ENCODE data around the gene CTDSPL. TPM values are rescaled to one million over a fixed set of nuclear protein-coding genes. Genes with fewer than 3 reads are reported as not detected.
"Not testable (repeated sequence)": the region's sequence is repeated elsewhere in the genome, so short reads cannot be mapped to it uniquely, and the experiment has no call there.

CTDSPL gene
- total and polyA plus RNA-seq, 5 experiments from 2014 or later = 0.26 to 0.99 (median 0.45) TPM

DNA sequence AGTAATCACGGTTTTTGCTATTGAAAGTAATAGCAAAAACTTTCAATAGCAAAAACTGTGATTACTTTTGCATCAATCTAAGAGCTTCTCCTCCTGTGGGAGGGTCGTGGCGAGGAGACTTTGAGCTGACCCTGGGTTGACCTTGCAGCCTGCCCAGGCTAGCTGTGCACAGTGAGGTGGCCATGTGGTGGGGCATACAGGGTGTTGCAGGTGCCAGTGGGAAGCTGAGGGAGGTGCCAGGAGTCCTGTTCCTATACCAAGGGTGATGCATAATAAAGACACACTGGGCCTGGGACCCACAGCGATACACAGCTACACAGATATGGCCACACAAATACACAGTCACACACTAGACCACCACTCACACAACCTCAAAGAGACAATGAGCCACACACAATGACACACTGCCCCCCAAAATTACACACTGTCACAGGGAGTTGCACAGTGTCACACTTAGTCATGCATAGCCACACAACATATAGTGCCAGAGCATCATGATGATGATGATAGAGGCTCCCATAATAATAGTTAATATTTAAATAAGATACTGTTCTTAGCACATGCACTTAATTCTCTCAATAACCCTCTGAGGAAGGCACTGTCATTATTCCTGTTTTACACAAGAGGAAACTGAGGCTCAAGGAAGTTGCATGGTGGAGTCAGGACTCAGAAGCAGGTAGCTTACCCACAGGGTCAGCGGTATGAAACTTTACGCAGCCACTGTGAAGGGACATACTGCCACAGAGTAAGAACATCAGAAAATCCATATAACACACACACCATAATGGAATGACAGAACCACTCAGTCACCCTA is 161.4 kb downstream of the CTDSPL start:
- Mint-ChIP-seq H3K9me3 (no peaks in the 10 kb centered on the region), H3K4me1 (peaks cover 28 to 46% (median 42%) of the 10 kb centered on the region in 4 donors), H3K36me3 (peaks cover 0 to 11% (median 9%) of the 10 kb centered on the region in 3 donors), H3K27me3 (no peaks in the 10 kb centered on the region), H3K4me3 (peak overlapping the region; percentile 82 to 96 (median 93)), H3K27ac (peak overlapping the region; percentile 22 to 98 (median 94))
- ATAC-seq (no peak), DNase-seq (peak in 1 of 10 donors; percentile 44)
- POLR2A ChIA-PET = interaction anchor here (1.4 to 2.3 kb wide), 3 partner anchors 14 to 21 kb away, joined by 3 to 9 read pairs (median 5); no protein-coding TSS in a partner anchor

DNA sequence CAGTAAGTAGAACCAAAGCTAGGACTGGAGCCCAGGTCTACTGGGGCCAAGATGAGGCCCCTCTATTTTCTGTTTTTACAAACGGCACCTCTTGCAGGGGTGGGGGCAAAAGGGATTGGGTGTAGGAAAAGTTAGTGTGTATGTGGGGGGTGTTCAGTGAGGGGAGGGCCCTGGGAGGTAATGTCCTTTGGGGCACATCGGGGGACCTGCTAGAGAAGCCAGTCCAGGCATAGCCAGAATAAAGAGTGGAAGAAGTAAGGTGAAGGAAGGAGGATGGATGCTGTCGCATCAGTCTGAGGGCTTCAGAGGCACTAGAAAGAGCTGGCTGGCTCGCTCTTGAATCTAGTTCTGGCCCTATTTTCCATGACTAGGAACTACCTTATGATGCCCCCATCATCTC is 165.2 kb downstream of the CTDSPL start:
- POLR2A ChIA-PET = interaction anchor here (0.5 to 0.7 kb wide), 2 partner anchors 9 to 139 kb away, joined by 3 read pairs; no protein-coding TSS in a partner anchor
- peak overlapping the region in 3 of 10 donors; percentile 18 to 56 (median 30) for H3K4me3 Mint-ChIP-seq
- H3K27me3 Mint-ChIP-seq = peaks cover 0 to 10% (median 7%) of the 10 kb centered on the region in 5 donors
- ATAC-seq (no peak), DNase-seq (peak in 1 of 10 donors; percentile 38)
- H3K9me3 Mint-ChIP-seq = no peaks in the 10 kb centered on the region
- H3K4me1 Mint-ChIP-seq = peaks cover 26 to 59% (median 53%) of the 10 kb centered on the region in 4 donors
- no peaks in the 10 kb centered on the region for H3K36me3 Mint-ChIP-seq
- peak overlapping the region in 4 of 10 donors; percentile 19 to 52 (median 32) for H3K27ac Mint-ChIP-seq

DNA sequence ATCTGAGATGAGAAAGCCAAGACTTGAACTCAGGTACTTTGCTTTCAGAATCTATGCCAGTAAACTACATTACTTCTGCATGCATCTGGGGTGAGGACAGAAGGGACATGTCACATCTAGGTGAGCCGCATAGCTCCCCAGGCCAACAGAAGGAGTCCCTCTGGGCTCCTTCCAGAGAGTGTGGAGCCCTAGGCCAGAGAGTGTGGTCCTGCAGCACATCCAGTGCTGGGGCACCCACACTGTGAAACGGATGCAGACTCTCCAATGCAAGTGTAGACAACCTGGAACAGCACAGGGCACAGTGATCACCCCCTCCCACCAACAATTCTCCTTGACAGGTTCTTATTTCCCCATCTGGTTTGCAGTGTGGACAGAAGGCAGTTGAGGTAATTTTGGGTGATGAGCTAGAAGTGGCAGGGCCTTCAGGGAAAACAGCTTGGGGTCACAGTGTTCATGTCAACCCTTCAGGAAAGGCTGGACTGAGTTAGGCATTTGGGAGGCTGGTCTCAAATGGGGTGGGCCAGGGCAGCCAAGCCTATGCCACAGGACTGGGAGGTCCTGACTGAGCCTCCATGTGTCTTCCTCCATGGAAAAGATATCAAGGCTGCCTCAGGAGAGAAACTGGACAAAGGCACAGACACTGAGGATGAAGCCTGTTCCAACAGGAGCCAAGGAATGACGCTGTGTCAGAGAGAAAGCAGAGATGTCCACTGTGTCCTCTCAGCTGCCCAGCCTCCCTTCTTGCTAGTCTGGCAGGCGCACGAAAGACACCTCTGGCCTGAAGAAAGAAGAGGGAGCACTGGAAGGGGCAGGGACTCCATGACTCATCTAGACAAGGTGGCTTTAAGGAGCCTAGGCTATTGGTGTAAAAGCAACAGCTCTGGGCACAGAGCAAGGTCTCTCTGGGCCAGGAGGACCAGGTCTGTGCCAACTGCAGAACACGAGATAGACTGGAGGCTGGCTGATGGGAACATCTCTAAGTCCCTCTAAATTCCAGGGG is 166.1 kb downstream of the CTDSPL start:
- POLR2A ChIA-PET = interaction anchor here (2.5 kb wide), 1 partner anchor 12 kb away, joined by 12 read pairs; the partner anchor contains the start of gene DLEC1
- peak overlapping the region; percentile 59 to 85 (median 74) for H3K4me3 Mint-ChIP-seq
- H3K36me3 Mint-ChIP-seq = no peaks in the 10 kb centered on the region
- peak in 1 of 10 donors; percentile 53 for DNase-seq
- H3K4me1 Mint-ChIP-seq = peaks cover 25 to 52% (median 47%) of the 10 kb centered on the region in 4 donors
- peak overlapping the region in 6 of 10 donors; percentile 20 to 85 (median 48) for H3K27ac Mint-ChIP-seq
- no peak for ATAC-seq
- no peaks in the 10 kb centered on the region for H3K9me3 Mint-ChIP-seq
- H3K27me3 Mint-ChIP-seq = peaks cover 0 to 13% (median 9%) of the 10 kb centered on the region in 5 donors

DNA sequence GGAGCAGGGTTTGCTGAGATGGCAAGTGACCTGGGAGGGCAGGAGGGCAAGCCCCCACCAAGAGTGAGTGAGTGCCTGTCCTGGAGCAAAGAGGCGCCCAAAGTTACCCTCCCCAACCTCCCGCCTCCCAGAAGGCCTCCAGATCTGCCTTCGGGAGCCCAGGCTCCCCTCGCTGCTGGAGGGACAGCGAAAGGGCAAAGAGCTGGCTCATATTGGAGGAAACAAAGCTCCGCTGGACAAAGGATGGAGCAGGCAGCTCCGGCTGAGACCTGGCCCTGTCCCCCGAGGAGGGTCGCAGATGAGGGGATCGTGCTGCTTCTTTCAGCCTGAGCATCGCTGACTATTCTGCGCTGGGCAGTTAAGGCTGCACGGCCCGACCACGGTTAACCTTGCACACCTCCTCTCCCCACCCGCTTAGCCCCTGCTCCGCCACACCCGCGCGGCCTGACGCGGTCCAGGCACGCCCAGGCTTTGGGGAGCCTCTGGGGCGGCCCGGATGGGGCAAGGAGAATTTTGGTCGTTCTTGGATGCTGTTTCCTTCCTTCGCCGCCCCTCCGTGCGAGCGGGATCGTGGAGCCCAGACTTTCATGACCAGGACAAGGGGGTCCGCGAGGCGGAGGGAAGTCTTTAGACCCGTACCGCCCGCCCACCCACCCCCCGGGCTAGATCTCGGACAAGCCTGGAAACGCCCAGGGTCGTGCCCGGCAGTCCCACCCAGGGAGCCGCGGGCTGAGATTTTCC is 167.1 kb downstream of the CTDSPL start:
- Mint-ChIP-seq H3K27me3 (peaks cover 7 to 24% (median 10%) of the 10 kb centered on the region in 5 donors), H3K4me3 (peak overlapping the region; percentile 59 to 85 (median 74)), H3K9me3 (peaks cover 0 to 2% (median 0%) of the 10 kb centered on the region in 9 donors), H3K27ac (peak overlapping the region in 6 of 10 donors; percentile 23 to 85 (median 48)), H3K36me3 (no peaks in the 10 kb centered on the region), H3K4me1 (peaks cover 18 to 41% (median 37%) of the 10 kb centered on the region in 4 donors)
- POLR2A ChIA-PET = interaction anchor here (2.5 kb wide), 1 partner anchor 11 kb away, joined by 12 read pairs; the partner anchor contains the start of gene DLEC1
- ATAC-seq = no peak
- peak in 1 of 10 donors; percentile 62 for DNase-seq

DNA sequence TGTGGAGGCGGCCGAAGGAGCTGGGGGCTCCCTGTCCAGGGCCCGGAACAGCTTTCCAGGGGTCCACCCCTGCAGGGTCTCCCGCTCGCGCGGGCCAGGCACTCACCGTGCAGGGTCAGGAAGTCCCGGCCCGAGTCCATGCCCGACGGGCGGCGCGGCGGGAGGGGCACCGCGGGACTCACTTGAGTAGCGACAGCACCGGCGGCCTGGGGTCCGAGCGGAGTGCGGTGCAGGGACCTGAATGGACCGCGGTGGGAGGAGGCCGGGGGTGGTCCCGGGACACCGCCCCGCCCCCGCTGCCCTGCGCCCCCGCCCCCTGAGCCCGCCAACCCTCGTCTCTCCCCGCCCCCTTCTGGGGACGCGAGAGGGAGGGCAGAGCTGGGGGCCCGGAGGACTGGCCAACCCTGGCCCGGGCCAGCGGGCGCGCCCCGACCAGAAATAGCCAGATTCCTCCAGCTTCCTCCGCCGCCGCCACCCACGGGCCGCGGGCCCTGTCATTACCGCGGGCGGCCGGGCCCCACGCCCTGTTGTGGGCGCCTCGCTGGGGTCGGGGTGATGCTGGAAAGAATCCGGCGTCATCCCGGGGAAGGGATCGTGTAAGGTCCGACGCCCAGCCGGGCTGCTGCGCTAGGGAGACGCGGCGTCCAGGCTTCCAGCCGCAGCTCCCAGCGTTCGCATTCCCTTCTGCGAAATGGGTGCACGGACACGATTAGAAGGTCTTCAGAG is 167.9 kb downstream of the CTDSPL start, which contains the start of gene PLCD1:
Gene PLCD1, minus strand, starts transcription at position 243 of the 726 bp plus-strand sequence. Its CDS starts 103 bp downstream, at position 140.
- Mint-ChIP-seq H3K4me1 (peaks cover 19 to 37% (median 32%) of the 10 kb centered on the region in 4 donors), H3K27ac (peak within 1 kb of the TSS in 6 of 10 donors; percentile 23 to 85 (median 48)), H3K36me3 (peaks cover 0 to 2% (median 0%) of the 10 kb centered on the region in 3 donors), H3K4me3 (peak within 1 kb of the TSS; percentile 61 to 85 (median 74)), H3K27me3 (peaks cover 7 to 25% (median 13%) of the 10 kb centered on the region in 5 donors), H3K9me3 (peaks cover 0 to 2% (median 0%) of the 10 kb centered on the region in 9 donors)
- DNase-seq (peak in 6 of 10 donors; percentile 28 to 70 (median 41)), ATAC-seq (peak in 1 of 2 donors; percentile 3)
- POLR2A ChIA-PET = interaction anchor here (2.5 kb wide), 1 partner anchor 10 kb away, joined by 12 read pairs; the partner anchor contains the start of gene DLEC1

DNA sequence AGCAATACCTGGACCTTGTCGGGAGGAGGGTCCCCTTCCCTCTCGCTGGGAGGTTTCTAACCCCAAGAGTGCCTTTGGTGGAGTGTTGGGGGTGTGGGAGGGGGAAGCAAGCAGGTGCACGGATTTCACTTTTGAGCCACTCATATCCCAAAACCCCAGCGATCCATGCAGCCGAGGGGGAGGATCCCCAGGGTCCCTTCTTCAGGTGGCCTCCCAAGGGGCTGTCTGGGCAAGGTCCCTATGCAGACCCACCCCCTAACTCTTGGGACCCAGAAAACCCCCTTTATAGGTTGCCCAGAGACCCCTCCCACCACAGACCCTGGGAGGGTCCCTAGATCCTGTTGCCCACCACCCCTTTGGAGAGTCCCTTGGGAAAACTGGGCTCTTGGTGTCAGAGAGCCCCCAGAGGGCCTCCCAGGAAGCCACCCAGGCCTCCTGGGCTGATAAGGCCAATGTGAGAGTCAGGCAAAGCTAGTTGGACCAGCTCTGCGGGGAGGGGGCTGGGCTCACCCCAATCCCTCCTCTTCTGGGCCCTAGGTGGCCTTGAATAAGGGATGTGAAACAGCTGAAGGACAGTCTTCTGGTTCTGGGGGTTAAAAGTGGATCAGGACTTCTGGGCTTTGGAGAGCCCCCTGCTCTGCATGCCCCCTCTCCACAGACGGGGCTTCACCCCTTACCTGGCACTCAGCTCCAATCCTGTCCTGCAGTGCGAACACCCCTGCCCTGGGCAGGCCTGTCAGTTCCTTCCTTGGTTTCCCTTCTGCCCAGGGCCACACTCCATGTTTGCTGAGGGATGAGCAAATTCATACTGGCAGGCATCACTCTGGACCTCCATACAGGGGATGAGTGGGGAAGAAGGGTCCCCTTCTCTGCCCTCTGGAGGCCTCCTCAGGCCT is 168.7 kb downstream of the CTDSPL start:
- Mint-ChIP-seq H3K27ac (peak overlapping the region in 5 of 10 donors; percentile 34 to 80 (median 57)), H3K36me3 (peaks cover 0 to 2% (median 0%) of the 10 kb centered on the region in 3 donors), H3K4me3 (peak overlapping the region; percentile 50 to 78 (median 64)), H3K9me3 (peaks cover 0 to 2% (median 0%) of the 10 kb centered on the region in 9 donors), H3K27me3 (peaks cover 7 to 25% (median 15%) of the 10 kb centered on the region in 5 donors), H3K4me1 (peaks cover 20 to 31% (median 26%) of the 10 kb centered on the region in 4 donors)
- POLR2A ChIA-PET = interaction anchor here (2.5 kb wide), 1 partner anchor 9 kb away, joined by 12 read pairs; the partner anchor contains the start of gene DLEC1
- ATAC-seq = no peak
- no peak for DNase-seq

DNA sequence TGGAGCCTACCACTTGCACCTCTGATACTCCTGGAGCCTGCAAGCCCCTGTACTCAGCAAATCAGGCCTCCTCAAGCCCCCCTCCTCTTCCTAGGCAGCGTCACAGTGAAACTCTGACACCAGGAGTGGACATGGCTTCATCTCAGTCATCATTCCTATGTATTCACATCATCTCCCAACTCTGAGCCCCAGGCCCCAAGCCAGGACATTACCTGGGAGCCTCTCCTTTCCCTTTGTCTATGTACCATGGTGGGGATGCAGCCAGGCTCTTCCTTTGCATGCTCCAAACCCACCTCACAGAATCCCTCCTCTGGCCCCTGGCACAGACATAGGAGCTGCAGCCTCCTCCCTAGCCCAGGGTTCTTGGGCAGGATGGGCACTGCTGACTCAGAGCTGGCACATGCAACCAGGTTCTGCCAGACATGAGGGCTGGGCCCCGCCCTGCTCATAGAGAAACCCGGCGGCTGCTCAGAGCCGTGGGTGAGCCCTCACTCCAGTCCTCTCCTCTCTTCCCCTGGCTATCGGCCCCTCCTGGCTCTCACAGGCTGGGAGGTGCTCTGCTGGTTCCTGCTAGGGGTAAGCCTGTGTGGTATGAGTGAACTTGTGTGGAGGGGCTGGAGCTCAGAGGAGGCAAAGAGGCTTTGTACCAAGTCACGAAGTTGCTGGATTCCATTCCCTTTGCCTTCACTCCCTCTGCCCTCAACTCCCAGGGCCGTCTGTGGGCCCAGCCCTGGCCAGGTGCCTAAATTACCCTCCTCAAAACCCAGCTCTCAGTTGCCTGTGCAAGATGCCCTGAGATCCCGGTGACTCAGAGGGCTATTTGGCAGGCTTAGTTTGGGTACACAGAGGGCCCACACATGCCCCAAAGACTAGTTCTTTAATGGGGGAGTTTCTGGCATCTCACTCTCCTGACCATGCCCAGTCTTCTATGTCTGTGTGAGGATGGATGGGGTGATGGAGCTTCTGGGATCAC is 169.6 kb downstream of the CTDSPL start:
- Mint-ChIP-seq H3K27ac (peak overlapping the region in 7 of 10 donors; percentile 33 to 84 (median 75)), H3K4me3 (peak overlapping the region; percentile 9 to 78 (median 64)), H3K36me3 (peaks cover 0 to 2% (median 0%) of the 10 kb centered on the region in 3 donors), H3K27me3 (peaks cover 7 to 25% (median 15%) of the 10 kb centered on the region in 5 donors), H3K4me1 (peaks cover 16 to 25% (median 20%) of the 10 kb centered on the region in 4 donors), H3K9me3 (peaks cover 0 to 2% (median 0%) of the 10 kb centered on the region in 9 donors)
- POLR2A ChIA-PET = no interaction called here
- DNase-seq (no peak), ATAC-seq (peak; percentile 40 to 57)

DNA sequence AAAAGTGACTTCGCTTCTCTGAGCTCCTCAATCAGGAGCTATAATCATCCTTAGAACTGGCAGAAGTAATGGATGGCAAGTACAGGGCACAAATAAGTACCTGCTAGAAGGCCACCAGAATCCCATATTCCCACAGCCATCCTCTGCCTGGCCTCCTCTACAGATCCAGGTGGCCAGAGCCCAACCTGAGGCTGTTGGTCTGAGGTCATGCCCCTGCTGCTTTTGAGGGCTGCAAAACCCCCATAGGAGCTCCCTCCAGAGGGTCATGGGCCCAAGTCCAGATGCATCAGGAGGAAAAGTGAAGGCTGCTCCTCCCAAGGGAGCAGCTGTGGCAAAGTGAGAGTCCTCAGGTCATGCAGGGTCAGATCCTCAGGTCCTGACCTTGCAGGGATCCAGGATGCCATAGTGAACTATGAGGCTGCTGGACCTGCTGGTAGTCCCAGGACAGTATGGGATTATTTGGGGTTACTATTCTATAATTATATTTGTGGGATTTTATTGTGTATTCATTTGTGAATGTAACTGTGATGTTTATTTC is 170.7 kb downstream of the CTDSPL start:
- peaks cover 14 to 24% (median 18%) of the 10 kb centered on the region in 4 donors for H3K4me1 Mint-ChIP-seq
- DNase-seq = no peak
- H3K4me3 Mint-ChIP-seq = no peak overlapping the region
- H3K36me3 Mint-ChIP-seq = peaks cover 0 to 2% (median 0%) of the 10 kb centered on the region in 3 donors
- H3K9me3 Mint-ChIP-seq = peaks cover 0 to 2% (median 0%) of the 10 kb centered on the region in 9 donors
- POLR2A ChIA-PET = no interaction called here
- peaks cover 7 to 25% (median 15%) of the 10 kb centered on the region in 5 donors for H3K27me3 Mint-ChIP-seq
- peak overlapping the region in 1 of 10 donors; percentile 48 for H3K27ac Mint-ChIP-seq
- ATAC-seq = no peak

DNA sequence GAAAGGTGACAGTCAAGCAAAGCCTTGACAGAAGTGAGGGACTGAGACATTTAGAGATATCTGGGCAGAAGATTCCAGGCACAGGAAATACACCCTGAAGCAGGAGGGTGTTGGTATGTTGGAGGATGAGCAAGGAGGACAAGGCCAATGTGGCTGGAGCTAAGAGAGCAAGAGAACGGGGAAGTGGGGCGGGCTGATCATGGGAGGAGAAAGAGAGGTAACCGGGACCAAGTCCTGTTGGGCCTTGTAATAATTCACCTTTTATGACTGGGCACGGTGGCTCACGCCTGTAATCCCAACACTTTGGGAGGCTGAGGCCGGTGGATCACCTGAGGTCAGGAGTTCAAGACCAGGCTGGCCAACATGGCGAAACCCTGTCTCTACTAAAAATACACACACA is 171.9 kb downstream of the CTDSPL start:
- Mint-ChIP-seq H3K27me3 (peaks cover 7 to 25% (median 14%) of the 10 kb centered on the region in 5 donors), H3K4me1 (peaks cover 18 to 26% (median 23%) of the 10 kb centered on the region in 4 donors), H3K27ac (peak overlapping the region in 1 of 10 donors; percentile 57)
- peak in 1 of 10 donors; percentile 13 for DNase-seq
- H3K36me3 Mint-ChIP-seq, H3K4me3 Mint-ChIP-seq, ATAC-seq, POLR2A ChIA-PET, H3K9me3 Mint-ChIP-seq: not testable (repeated sequence)

All from naive thymus-derived CD8-positive, alpha-beta T cell (primary cell).